PFSK-1 (cell line): ENCODE results near the gene TCF3.

Source experiments
- POLR2AphosphoS5 ChIP-seq: IDR thresholded peaks from 2 replicates; pipeline ENCODE4 v1.6.1; 2012; ENCODE audit warnings: low read depth, mild to moderate bottlenecking, control low read depth, low read length, moderate library complexity
- REST ChIP-seq, 2 experiments: IDR thresholded peaks; 2 replicates each; pipeline versions ENCODE4 v1.6.1 to v1.8.0; 2011 to 2012; ENCODE audit warnings: low read depth in 2 of 2, low read length in 2 of 2, control low read depth in 1 of 2, inconsistent platforms in 1 of 2, mild to moderate bottlenecking in 1 of 2, moderate library complexity in 1 of 2; ENCODE audit not compliant: insufficient read depth in 1 of 2

- no peak for TF ChIP-seq REST (IDR thresholded peaks at IDR 0.05; ENCODE audit: insufficient read depth in 1 of 2, low read depth in 2 of 2, low read length in 2 of 2)
- no peak for TF ChIP-seq POLR2AphosphoS5
Measured at GRCh38 chr19:1631557-1632100, 20.8 kb downstream of the TCF3 start.
